Measurements from ENCODE around the gene YTHDF1. TPM values are rescaled to one million over a fixed set of nuclear protein-coding genes. Genes with fewer than 3 reads are reported as not detected.

YTHDF1 gene
- total RNA-seq, 1 donor from 2014 or later: 59.0 TPM

GRCh38 chr20:63181226-63181625 lies 34.7 kb downstream of the YTHDF1 start:
- no peak for TF ChIP-seq CTCF (conservative IDR thresholded peaks at IDR 0.05)
- H3K4me3 Mint-ChIP-seq: peak overlapping the region; percentile 84
- H3K27me3 Mint-ChIP-seq (ENCODE audit: low read depth): peaks cover 24% of the 10 kb centered on the region
- no peaks in the 10 kb centered on the region for H3K9me3 Mint-ChIP-seq
- H3K4me1 Mint-ChIP-seq: peaks cover 25% of the 10 kb centered on the region
- no peak for DNase-seq (ENCODE audit: low read depth, low spot score)
- H3K27ac Mint-ChIP-seq (ENCODE audit: unreplicated experiment): no peak overlapping the region
- H3K36me3 Mint-ChIP-seq (ENCODE audit: low read depth): no peaks in the 10 kb centered on the region

- no peaks in the 10 kb centered on the region for H3K9me3 Mint-ChIP-seq
- TF ChIP-seq CTCF (conservative IDR thresholded peaks at IDR 0.05): no peak
- no peaks in the 10 kb centered on the region for H3K36me3 Mint-ChIP-seq (ENCODE audit: low read depth)
- peaks cover 28% of the 10 kb centered on the region for H3K4me1 Mint-ChIP-seq
- H3K27me3 Mint-ChIP-seq (ENCODE audit: low read depth): peaks cover 29% of the 10 kb centered on the region
- peak overlapping the region; percentile 84 for H3K4me3 Mint-ChIP-seq
- no peak for DNase-seq (ENCODE audit: low read depth, low spot score)
- H3K27ac Mint-ChIP-seq (ENCODE audit: unreplicated experiment): no peak overlapping the region
Observed at GRCh38 chr20:63180569-63181185, 35.3 kb downstream of the YTHDF1 start.

GRCh38 chr20:63179687-63180568 lies 36.0 kb downstream of the YTHDF1 start:
- no peaks in the 10 kb centered on the region for H3K9me3 Mint-ChIP-seq

GRCh38 chr20:63178889-63179686 lies 36.8 kb downstream of the YTHDF1 start:
- Mint-ChIP-seq H3K9me3 (no peaks in the 10 kb centered on the region), H3K27ac (ENCODE audit: unreplicated experiment) (peak overlapping the region; percentile 86), H3K4me3 (peak overlapping the region; percentile 89), H3K4me1 (peaks cover 31% of the 10 kb centered on the region), H3K36me3 (ENCODE audit: low read depth) (no peaks in the 10 kb centered on the region), H3K27me3 (ENCODE audit: low read depth) (peaks cover 34% of the 10 kb centered on the region)
- peak; percentile 63 for TF ChIP-seq CTCF (conservative IDR thresholded peaks at IDR 0.05)
- DNase-seq (ENCODE audit: low read depth, low spot score): peak; percentile 64

More at GRCh38 chr20:63179687-63180568, 36.0 kb downstream of the YTHDF1 start:
- no peak for TF ChIP-seq CTCF (conservative IDR thresholded peaks at IDR 0.05)
- peaks cover 31% of the 10 kb centered on the region for H3K27me3 Mint-ChIP-seq (ENCODE audit: low read depth)
- H3K4me1 Mint-ChIP-seq: peaks cover 28% of the 10 kb centered on the region
- peak overlapping the region; percentile 86 for H3K27ac Mint-ChIP-seq (ENCODE audit: unreplicated experiment)
- peak overlapping the region; percentile 89 for H3K4me3 Mint-ChIP-seq
- no peak for DNase-seq (ENCODE audit: low read depth, low spot score)
- H3K36me3 Mint-ChIP-seq (ENCODE audit: low read depth): no peaks in the 10 kb centered on the region

GRCh38 chr20:63178446-63178820 lies 37.5 kb downstream of the YTHDF1 start:
- Mint-ChIP-seq H3K9me3 (no peaks in the 10 kb centered on the region), H3K27me3 (ENCODE audit: low read depth) (peaks cover 39% of the 10 kb centered on the region)
- peak; percentile 64 for DNase-seq (ENCODE audit: low read depth, low spot score)

More at GRCh38 chr20:63178446-63178820, 37.5 kb downstream of the YTHDF1 start:
- H3K27ac Mint-ChIP-seq (ENCODE audit: unreplicated experiment): no peak overlapping the region
- peak overlapping the region; percentile 87 for H3K4me3 Mint-ChIP-seq
- H3K4me1 Mint-ChIP-seq: peaks cover 33% of the 10 kb centered on the region
- H3K36me3 Mint-ChIP-seq (ENCODE audit: low read depth): no peaks in the 10 kb centered on the region
- no peak for TF ChIP-seq CTCF (conservative IDR thresholded peaks at IDR 0.05)

All from neural crest cell (in vitro differentiated cells).